ENCODE measurements around the gene TLN1.

- TF ChIP-seq EZH2 (IDR thresholded peaks at IDR 0.05; ENCODE audit: insufficient read depth, poor library complexity, severe bottlenecking) (no peak), EZH2phosphoT487 (IDR thresholded peaks at IDR 0.05; ENCODE audit: insufficient read depth, low read depth) (no peak)
These were observed 47.1 kb downstream of the TLN1 start for GRCh38 chr9:35684921-35685320.
